Skeletal muscle tissue (tissue), 4 donors: ENCODE data around the gene NUDT21. TPM values are rescaled to one million over a fixed set of nuclear protein-coding genes. Genes with fewer than 3 reads are reported as not detected.
"Not testable (repeated sequence)": the region's sequence is repeated elsewhere in the genome, so short reads cannot be mapped to it uniquely, and the experiment has no call there.

Experiments used
- H3K27ac ChIP-seq: one replicate; pipeline ENCODE4 v1.7.0; 2013; ENCODE audit warnings: mild to moderate bottlenecking, low read depth, low read length, inconsistent platforms
- H3K27me3 ChIP-seq, 3 donors: one replicate each; pipeline ENCODE4 v1.7.0; 2013; ENCODE audit warnings: low read length in 3 of 3; ENCODE audit not compliant: control insufficient read depth in 3 of 3, insufficient read depth in 3 of 3
- H3K36me3 ChIP-seq, 3 donors: one replicate each; pipeline ENCODE4 v1.7.0; 2013; ENCODE audit warnings: low read length in 3 of 3; ENCODE audit not compliant: control insufficient read depth in 3 of 3, insufficient read depth in 3 of 3
- H3K4me1 ChIP-seq, 3 donors: one replicate each; pipeline ENCODE4 v1.7.0; 2013; ENCODE audit warnings: low read length in 3 of 3, mild to moderate bottlenecking in 3 of 3; ENCODE audit not compliant: control insufficient read depth in 3 of 3, insufficient read depth in 3 of 3
- H3K4me3 ChIP-seq, 3 donors: one replicate each; pipeline ENCODE4 v1.7.0; 2013; ENCODE audit warnings: low read length in 3 of 3
- H3K9ac ChIP-seq, 3 donors: one replicate each; pipeline ENCODE4 v1.7.0; 2013; ENCODE audit warnings: low read length in 3 of 3, mild to moderate bottlenecking in 3 of 3, moderate library complexity in 2 of 3, low read depth in 1 of 3
- H3K9me3 ChIP-seq, 3 donors: one replicate each; pipeline ENCODE4 v1.7.0; 2013; ENCODE audit warnings: low read length in 3 of 3; ENCODE audit not compliant: control insufficient read depth in 3 of 3
- total RNA-seq: library from RNA; depleted of rRNA; stranded (reverse); fragments of >200 nt; gene quantifications from one replicate; pipeline ENCODE4 v1.2.3, GENCODE V29; 2014
- donor health status: Osteomylitis.

The NUDT21 gene
- total RNA-seq, 1 donor from 2014 or later, result 54.8 TPM

DNA sequence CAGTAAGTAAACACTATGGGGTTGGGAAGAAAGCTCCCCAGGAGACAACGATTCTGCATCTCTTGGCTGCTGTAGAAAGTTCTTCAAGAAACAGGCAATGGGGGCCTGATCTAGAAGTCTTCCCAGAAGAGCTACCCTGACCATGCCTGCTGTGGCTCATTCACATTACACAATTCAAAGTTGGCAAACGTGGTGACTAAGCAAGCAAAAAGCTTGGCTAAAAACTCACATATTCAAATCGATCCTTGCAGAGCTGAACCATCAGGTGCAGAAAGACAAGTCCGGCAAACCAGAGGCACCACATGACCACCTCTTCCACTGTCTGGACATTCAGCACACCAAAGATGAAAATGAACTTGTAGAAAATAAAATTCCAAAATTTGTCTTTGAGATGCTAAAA is 41.9 kb downstream of the NUDT21 start:
- Histone ChIP-seq H3K36me3 (peaks cover 22 to 42% (median 33%) of the 10 kb centered on the region in 3 donors), H3K27me3 (no peaks in the 10 kb centered on the region), H3K9me3 (no peaks in the 10 kb centered on the region), H3K4me3 (no peak overlapping the region), H3K27ac (no peak overlapping the region), H3K9ac (no peak overlapping the region), H3K4me1 (peaks cover 2 to 11% (median 7%) of the 10 kb centered on the region in 3 donors)

DNA sequence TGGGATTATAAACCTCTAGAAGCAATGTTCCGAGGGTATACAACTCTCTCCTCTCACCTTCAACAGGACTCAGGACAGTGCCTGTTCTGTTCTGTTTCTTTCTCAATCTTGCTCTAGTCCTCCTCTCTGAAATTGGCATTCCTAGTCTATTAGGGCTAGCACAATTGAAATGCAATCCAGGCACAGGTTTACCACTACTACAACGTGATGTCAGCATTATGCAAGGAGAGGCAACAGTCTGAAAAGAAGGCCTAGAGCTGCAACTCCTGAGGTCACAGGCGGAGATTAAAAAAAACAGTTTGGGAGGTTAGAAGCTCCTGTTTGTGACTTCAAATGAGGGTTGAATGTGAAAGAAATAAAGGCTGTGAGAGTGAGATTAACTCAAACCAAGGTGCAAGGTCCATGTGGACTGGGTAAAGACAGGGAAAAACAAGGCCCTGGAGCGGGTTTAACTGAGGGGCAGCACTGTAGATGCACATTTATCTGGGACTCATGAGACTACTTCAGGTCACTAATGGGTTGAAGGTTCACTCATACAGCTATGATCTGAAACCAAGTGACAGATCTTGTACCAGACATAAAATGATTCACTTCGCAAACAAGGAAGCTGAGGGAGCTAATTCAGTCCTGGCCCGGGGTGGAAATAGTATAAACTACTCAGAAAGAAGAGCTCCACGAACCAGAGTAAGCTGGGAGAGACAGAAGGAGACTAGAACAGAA is 42.6 kb downstream of the NUDT21 start:
- Histone ChIP-seq H3K4me3 (no peak overlapping the region), H3K36me3 (peaks cover 22 to 42% (median 34%) of the 10 kb centered on the region in 3 donors), H3K27ac (no peak overlapping the region), H3K27me3 (no peaks in the 10 kb centered on the region), H3K9me3 (no peaks in the 10 kb centered on the region), H3K9ac (no peak overlapping the region), H3K4me1 (peaks cover 2 to 10% (median 7%) of the 10 kb centered on the region in 3 donors)

DNA sequence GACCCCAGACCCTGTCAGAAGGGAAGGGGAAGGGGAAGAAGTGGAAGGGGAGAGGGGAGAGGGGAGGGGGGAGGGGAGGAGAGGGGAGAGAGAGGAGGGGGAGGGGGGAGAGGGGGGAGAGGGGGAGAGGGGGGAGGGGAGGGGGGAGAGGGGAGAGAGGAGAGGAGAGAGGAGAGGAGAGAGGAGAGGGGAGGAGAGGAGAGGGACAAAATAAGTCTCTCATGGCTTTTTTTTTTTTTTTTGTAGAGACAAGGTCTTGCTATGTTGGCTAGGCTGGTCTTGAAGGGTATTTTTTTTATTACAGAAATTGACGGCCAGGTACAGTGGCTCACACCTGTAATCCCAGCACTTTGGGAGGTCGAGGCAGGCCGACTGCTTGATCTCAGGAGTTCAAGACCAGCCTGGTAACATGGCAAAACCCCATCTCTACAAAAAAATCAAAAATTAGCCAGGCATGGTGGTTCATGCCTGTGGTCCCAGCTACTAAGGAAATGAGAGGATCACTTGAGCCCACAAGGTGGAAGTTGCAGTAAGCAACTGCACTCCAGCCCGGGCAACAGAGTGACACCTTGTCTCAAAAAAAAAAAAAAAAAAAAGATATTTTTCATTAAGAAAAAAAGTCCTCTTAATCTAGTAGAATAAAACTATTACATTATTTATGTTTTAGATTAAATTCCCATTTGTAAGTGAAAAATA is 45.0 kb downstream of the NUDT21 start:
- Histone ChIP-seq H3K27me3 (no peaks in the 10 kb centered on the region), H3K4me3 (no peak overlapping the region), H3K9me3 (no peaks in the 10 kb centered on the region), H3K9ac (no peak overlapping the region), H3K4me1 (peaks cover 2 to 17% (median 12%) of the 10 kb centered on the region in 3 donors), H3K36me3 (peaks cover 36 to 49% (median 44%) of the 10 kb centered on the region in 3 donors), H3K27ac (no peak overlapping the region)

DNA sequence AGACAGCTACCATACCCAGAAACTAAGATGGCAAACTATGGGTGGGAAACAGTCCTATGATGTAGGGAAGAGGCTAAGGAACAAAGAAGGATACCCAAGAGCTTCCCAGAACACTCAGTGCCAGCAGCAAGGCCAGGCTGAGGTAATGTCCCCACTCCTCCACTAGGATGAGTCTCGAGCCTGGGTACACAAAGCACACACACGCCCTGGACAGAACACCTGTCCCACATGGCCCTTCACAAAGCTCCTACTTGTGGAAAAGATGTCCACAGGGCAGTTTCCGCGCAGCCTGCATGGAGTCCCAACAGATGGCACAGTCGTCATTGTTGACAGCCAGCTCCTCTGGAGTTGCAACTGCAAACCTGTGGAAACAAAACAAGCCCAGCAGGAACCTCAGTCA is 49.6 kb downstream of the NUDT21 start:
- Histone ChIP-seq H3K4me3 (no peak overlapping the region), H3K9ac (no peak overlapping the region), H3K36me3 (peaks cover 29 to 39% (median 34%) of the 10 kb centered on the region in 3 donors), H3K27me3 (no peaks in the 10 kb centered on the region), H3K9me3 (no peaks in the 10 kb centered on the region), H3K27ac (peak overlapping the region; percentile 39), H3K4me1 (peaks cover 6 to 16% (median 14%) of the 10 kb centered on the region in 3 donors)

DNA sequence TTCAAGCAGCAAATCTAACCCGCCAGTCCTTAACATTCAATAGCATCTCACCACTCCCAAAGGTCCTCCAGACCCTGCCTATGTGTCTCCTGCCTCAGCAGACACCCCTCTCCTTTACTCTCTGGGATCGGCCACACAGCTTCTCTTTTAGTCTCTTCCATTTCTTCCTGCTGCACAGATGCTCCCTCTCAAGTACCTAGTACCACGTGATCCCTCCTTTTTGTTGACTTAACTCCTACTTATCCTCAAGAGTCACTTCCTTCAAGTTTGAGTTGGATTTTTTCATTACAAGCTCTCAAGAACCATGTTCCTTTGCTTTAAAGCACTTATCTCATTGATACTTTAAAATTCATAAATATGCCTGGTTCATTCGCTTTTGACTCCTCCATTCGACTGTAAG is 50.7 kb downstream of the NUDT21 start:
- Histone ChIP-seq H3K36me3 (peaks cover 29 to 39% (median 34%) of the 10 kb centered on the region in 3 donors), H3K9me3 (no peaks in the 10 kb centered on the region), H3K4me1 (peaks cover 6 to 16% (median 14%) of the 10 kb centered on the region in 3 donors), H3K4me3 (no peak overlapping the region), H3K9ac (no peak overlapping the region), H3K27me3 (no peaks in the 10 kb centered on the region), H3K27ac (no peak overlapping the region)

DNA sequence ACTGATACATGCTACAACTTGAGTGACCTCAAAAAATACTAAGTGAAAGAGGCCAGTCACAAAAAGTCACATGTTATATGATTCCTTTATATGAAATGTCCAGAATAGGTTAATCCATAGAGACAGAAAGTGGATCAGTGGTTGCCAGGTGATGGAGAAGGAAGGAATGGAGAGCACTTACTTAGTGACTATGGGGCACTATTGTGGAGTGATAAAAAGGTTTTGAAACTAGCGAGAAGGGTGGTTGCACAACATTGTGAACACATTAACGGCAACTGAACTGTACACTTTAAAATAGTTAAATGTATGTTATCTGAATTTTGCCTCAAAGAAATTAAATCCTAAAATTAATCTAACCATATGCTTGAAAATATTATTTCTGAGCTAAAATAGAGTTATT is 51.6 kb downstream of the NUDT21 start:
- Histone ChIP-seq H3K36me3 (peaks cover 25 to 33% (median 28%) of the 10 kb centered on the region in 3 donors), H3K4me3 (no peak overlapping the region), H3K27me3 (no peaks in the 10 kb centered on the region), H3K9me3 (no peaks in the 10 kb centered on the region), H3K27ac (peak overlapping the region; percentile 46), H3K4me1 (peaks cover 6 to 16% (median 14%) of the 10 kb centered on the region in 3 donors), H3K9ac (no peak overlapping the region)

DNA sequence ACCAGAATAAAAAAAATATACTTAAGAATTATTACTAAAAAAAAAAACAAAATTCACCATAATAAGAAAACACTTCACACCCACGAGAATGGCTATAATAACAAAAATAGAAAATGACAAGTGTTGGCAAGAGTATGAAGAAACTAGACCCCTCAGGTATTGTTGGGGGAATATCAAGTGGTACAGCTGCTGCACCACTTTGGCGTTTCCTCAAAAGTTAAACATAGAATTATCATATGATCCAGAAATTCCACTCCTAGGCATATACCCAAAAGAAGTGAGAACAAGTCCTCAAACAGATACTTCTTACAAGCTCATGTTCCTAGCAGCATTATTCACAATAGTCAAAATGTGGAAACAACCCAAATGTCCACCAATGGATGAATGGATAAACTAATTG is 52.1 kb downstream of the NUDT21 start:
- no peaks in the 10 kb centered on the region for H3K9me3 ChIP-seq
- H3K4me3 ChIP-seq, result no peak overlapping the region
- H3K27ac ChIP-seq, result peak overlapping the region; percentile 76
- H3K9ac ChIP-seq, result peak overlapping the region in 1 of 3 donors; percentile 27
- no peaks in the 10 kb centered on the region for H3K27me3 ChIP-seq
- H3K4me1 ChIP-seq, result peaks cover 6 to 16% (median 14%) of the 10 kb centered on the region in 3 donors
- peaks cover 22 to 29% (median 24%) of the 10 kb centered on the region in 3 donors for H3K36me3 ChIP-seq

DNA sequence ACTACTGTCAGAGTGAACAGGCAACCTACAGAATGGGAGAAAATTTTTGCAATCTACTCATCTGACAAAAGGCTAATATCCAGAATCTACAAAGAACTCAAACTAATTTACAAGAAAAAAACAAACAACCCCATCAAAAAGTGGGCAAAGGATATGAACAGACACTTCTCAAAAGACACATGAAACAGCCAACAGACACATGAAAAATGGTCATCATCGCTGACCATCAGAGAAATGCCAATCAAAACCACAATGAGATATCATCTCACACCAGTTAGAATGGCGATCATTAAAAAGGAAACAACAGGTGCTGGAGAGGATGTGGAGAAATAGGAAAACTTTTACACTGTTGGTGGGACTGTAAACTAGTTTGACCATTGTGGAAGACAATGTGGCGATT is 54.4 kb downstream of the NUDT21 start:
- H3K36me3 ChIP-seq, result peaks cover 10 to 15% (median 11%) of the 10 kb centered on the region in 3 donors

DNA sequence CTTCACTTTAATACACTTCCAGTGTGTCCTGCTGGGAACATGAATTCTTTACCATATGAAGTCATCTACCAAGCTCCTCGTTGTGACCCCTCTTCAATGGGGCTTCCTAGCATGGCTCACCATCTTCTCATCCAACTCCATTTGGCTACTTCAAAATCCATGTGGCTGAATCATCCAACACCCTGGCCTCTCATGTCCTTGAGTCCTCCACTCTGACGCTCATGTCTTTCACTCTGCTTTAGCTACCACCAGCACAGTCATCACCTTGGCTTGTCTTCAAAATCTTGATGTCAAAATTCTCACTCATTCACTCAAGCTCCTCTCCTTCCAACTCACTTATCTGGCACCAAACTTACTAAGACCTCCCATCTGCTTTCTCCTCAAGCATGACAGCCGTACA is 61.6 kb downstream of the NUDT21 start:
- peaks cover 0 to 4% (median 0%) of the 10 kb centered on the region in 3 donors for H3K4me1 ChIP-seq
- H3K4me3 ChIP-seq, result no peak overlapping the region
- H3K27me3 ChIP-seq, result no peaks in the 10 kb centered on the region
- H3K9me3 ChIP-seq, result no peaks in the 10 kb centered on the region
- no peak overlapping the region for H3K9ac ChIP-seq
- H3K36me3 ChIP-seq, result peaks cover 27 to 32% (median 29%) of the 10 kb centered on the region in 3 donors
- H3K27ac ChIP-seq, result no peak overlapping the region

More for the DNA sequence above, 54.4 kb downstream of the NUDT21 start:
- peaks cover 6 to 14% (median 10%) of the 10 kb centered on the region in 3 donors for H3K4me1 ChIP-seq
- H3K9ac ChIP-seq, H3K27me3 ChIP-seq, H3K4me3 ChIP-seq, H3K27ac ChIP-seq, H3K9me3 ChIP-seq: not testable (repeated sequence)

DNA sequence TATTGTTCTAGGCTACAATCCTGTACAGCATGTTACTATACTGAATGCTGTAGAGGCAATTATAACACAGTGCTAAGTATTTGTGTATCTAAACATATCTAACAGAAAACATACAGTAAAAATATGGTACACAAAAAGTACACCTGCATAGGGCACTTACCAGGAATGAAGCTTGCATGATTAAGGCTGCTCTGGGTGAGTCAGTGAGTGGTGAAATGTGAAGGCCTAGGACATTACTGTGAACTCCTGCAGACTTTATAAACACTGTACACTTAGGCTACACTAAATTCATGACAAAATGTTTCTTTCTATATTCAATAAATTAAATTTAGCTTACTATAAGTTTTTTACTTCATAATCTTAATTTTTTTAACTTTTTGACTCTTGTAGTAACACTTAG is 62.9 kb downstream of the NUDT21 start:
- Histone ChIP-seq H3K4me3 (no peak overlapping the region), H3K27ac (no peak overlapping the region), H3K36me3 (peaks cover 34 to 45% (median 39%) of the 10 kb centered on the region in 3 donors), H3K4me1 (peaks cover 0 to 4% (median 0%) of the 10 kb centered on the region in 3 donors), H3K27me3 (no peaks in the 10 kb centered on the region), H3K9me3 (no peaks in the 10 kb centered on the region), H3K9ac (no peak overlapping the region)
